GM10847 (cell line): ENCODE results near the gene CDC123.

Source experiments
- POLR2A ChIP-seq: IDR thresholded peaks from 2 replicates; pipeline ENCODE4 v1.6.1; 2011; ENCODE audit not compliant: insufficient read length; ENCODE audit errors: extremely low read depth

Gene CDC123, protein sequence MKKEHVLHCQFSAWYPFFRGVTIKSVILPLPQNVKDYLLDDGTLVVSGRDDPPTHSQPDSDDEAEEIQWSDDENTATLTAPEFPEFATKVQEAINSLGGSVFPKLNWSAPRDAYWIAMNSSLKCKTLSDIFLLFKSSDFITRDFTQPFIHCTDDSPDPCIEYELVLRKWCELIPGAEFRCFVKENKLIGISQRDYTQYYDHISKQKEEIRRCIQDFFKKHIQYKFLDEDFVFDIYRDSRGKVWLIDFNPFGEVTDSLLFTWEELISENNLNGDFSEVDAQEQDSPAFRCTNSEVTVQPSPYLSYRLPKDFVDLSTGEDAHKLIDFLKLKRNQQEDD

DNA sequence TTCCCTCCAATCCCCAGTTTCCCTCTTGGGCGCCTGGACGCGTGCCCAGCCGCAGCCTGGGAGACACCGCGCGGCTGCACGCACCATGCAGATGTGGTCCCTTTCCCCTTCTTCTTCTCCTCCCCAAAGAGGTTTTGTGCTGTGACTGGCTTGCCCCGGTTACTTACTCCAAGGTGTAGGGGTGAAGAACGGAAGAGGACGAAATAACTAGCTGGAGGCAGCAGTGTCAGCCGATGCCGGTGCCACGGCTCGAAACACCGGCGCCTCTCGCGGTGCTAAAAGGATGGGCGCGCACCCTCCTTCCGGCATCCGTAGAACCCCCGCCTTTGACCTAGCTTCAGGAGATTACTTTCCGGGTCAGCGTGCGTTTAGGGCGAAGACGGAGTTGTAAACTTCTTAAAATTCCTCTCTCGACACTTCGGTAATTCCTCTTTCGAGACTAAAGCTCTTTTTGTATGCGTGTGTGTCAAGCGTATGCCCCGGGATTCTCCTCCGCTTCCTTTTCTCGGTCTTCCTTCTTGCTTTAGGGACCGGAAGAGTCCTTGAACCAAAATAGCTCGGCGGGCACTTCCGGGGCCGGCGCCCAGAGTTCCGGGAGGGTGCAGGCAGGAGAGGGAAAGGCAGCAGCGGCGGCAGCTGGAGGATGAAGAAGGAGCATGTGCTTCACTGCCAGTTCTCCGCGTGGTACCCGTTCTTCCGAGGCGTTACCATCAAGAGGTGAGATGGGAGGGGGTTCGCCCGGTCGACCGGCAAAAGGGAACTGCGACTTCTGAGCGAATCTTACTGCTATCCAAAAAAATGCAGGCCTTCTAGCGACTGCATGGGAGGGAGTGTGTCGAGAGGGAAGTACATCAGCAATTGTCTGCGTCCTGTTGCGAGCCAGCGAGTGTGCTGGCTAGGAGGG is at the start of gene CDC123, which contains the start of gene NUDT5:
CDC123 (plus strand) TSS at position 586 of the 904 bp plus-strand sequence; CDS start at position 644, 58 bp downstream.
NUDT5 (minus strand) TSS at position 289 of the 904 bp plus-strand sequence. CDS start 9,600 bp downstream, outside the sequence.
- peak; percentile 28 for TF ChIP-seq POLR2A

DNA sequence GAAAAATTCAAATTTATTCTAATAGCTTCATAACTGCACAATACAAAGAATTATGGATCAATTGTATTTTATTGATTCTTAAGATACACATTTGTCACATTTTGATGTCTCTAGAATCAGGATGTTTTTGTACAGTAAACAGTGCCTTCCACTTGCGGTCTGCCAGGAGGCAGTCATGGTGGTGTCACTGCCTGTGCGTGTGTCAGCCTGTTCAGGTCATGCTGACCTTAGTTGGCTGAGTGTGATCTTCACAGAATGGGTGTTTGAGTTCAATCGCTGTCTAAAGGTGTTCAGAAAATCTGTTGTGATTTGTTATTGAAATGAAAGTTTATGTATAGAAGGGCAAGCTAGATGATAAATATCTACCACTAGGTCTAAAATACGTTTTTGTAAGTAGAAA is 45.8 kb upstream of the CDC123 start:
- no peak for TF ChIP-seq POLR2A

DNA sequence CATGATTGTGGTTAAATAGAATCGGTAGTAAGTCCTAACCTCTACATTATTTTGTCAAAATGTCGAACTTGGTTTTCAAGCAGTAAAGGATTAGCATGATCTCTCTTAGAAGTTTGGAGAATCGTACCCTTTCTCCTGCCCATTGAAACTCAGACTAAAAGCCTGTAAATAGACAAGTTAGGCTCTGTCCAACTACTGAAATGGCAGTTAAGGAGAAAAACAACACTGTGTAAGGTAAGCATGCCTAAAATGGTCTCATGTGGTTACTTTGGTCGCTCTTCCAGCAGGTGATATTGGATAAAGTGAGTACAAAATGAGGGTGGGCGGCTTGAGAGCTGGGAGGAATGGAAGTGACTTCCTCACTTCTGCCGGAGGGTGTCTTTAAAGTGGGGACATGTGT is 41.5 kb upstream of the CDC123 start:
- TF ChIP-seq POLR2A, result no peak

DNA sequence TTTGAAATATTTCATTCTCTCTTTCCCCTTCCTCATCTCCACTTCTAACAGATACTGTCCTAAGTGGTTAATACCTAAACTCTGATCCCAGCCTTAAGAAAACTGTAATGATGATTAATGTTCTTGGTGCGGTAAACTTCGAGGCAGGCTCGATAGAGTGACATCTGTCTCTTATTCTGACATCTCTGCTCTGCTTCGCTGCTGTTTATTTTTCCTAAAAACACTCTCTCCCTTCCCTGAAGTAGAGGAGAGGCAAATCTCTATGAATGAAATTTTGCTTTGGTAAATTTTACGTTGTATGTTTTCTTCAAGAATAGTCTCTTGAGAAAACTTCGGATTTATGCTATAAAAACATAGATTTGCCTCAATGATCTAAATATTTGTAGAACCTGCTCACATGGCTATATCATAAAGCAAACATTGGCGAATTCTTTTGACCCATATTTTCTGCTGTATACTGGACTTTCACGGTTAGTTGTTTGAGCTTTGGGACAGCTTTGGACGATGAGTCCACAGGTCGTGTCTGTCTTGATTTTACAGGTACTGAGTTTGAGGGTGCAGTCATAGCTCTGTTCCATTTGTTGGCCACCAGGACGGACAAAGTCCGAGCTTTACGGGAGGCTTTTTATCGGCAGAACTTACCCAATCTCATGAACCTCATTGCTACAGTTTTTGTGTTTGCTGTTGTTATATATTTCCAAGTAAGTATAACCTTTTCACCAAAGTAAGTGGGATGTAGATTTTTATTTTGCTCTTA is 39.4 kb upstream of the CDC123 start:
- TF ChIP-seq POLR2A, result no peak

DNA sequence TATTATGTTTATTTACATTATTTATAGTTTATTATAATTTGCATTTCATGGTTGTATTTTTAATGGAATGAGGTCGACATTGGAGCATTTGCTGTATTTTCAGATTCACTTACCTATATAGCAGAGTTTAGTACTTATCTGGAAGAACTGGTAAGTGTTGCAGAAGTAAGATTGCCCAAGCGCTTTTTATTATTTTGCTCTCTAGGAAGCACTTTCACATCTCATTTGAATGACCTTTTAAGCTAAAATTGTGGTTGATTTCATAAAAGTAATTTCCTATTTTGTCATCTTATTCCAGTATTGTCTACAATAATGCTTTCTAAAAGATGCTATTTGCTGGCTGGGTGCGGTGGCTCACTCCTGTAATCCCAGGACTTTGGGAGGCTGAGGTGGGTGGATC is 37.9 kb upstream of the CDC123 start:
- TF ChIP-seq POLR2A, result no peak

DNA sequence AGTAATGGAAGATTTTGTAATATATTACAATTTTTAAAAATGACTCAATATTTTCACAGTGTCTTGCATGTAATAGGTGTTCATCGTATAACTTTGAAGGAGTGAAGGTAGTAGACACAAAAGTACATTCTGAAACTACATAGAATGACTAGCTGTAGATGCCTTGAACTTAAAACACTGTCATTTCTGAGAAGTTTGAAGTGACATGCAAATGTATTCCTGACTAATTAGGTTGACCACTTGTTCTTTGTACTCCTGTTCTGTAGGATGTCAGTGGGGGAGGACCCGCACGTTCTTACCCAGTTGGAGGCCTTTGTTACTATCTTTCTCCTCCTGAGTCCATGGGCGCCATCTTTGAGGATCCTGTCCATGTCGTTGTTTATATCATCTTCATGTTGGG is 35.3 kb upstream of the CDC123 start:
- TF ChIP-seq POLR2A, result no peak

DNA sequence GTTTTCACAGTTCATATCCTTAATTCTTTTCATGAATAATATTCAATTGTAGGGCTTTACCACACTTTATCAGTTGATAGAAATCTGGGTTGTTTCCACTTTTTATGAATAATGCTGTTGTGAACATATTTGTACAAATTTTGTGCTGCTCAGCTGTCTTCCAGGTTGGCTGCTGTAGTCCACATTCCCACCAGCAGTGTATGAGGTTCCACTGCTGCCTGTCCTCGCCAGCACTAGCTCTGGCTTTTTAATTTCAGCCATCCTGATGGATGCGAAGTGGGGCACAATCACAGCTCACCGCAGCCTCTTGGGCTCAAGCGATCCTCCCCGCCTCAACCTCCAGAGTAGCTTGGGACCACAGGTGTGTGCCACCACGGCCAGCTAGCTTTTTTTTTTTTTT is 33.1 kb upstream of the CDC123 start:
- no peak for TF ChIP-seq POLR2A

DNA sequence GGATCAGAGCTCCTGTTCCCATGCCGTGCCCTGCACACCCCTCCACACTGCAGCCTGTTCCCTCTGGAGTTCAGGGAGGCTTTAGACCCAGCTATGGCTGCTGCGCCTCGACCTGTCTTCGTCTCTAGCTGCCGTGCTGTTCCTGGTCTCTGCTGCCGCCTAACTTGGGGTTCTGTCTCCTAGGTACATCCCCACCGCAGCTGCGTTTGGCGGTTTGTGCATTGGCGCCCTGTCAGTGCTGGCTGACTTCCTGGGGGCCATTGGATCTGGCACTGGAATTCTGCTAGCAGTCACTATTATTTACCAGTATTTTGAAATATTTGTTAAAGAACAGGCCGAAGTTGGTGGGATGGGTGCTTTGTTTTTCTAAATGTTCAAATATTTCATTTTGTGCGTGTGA is 31.9 kb upstream of the CDC123 start:
- no peak for TF ChIP-seq POLR2A

DNA sequence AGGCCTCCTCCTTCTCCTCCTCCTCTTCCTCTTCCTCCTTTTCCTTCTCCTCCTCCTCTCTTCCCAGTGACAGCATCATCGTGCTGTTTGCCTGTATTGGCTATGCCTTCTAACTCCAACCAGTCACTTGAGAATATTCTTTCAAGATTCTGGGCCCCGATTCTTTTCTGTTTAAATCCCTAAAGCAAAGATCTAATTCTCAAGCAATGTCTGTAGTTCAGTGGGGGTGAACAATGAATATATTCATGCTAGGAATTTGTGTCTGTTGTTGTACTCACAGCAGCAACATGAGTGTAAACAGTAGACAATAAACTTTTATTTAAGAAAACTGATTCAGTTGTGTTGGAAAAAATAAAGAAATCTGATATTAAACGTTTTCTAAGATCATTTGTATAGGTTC is 31.0 kb upstream of the CDC123 start:
- TF ChIP-seq POLR2A, result no peak

DNA sequence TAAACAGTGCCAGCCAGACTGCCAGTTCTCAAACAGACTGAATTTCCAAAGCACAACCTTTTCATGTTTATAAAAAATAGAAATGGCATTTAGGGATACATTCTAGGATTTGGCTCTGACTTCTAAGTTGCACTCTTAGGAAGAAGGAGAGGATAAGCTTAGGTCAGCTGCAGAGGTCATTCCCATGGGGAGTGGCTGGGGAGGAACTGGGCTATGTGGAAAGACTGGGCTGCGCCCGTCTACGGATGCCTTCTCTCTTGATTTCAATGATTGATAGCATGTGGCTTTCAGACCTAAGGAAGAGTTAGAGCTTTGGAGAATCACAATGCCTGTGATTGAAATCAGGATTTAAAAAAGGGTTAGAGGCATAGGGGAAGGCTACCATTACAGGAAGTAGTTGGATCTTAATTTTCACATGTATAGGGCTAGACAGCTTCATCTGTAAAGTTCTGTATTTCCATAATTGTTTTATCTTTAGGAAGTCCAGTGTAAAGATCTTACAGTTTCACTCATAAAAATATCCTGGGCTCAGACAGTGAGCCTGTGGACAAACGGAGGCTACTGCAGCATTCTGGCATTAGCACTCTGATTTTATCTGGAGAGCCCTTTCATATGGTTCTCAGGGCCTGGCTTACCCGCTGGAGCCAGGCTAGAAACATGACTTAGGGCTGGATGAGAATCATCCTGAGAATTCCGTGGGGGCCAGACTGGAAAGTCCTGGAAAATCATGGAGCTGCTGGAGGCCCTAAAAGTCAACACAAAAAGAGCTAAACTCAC is 29.8 kb upstream of the CDC123 start:
- TF ChIP-seq POLR2A, result no peak

DNA sequence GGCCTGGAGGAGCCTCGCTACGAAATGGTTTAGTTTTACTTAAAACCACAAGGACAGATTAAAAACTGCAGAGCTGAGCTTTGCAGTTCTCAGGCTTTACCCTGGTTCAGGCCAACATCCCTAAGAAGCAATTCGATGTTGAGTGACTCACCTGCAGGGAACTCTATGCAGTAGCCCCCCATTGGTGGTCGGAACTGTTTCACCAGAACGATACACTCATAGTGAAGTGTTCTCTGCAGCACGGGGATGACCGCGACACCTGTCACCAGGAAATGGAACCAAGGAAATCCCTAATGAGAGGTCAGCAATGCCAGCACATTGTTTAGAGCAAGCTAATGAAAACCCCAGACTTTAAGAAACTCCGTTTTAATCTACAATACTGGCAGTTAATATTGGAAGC is 18.3 kb upstream of the CDC123 start:
- TF ChIP-seq POLR2A, result no peak

DNA sequence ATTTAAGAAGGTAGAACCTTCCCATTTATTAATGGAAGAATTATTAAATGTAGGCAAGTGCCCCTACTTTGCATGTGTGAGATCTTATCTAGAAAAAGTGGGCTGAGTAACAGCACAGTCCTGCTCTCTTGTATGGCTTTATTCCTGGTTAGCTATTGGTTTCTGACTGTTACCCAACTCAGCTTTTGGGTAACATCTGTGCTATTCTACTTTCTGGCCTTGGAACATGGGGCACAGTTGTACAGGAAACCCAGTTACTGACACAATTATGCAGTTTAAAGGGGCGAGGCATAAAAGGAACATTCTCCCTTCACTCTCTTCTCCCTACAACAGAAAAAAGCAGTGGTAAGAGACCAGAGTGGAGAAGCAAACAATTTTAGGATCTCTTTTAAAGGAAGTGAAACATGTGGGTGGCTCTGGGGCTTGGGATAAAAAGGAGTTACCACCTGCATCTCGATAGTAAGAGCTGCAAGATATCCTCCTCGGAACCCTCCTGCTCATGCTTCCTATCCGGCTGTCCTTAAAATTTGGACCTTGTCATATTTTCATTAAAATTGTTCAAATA is 16.3 kb upstream of the CDC123 start:
- TF ChIP-seq POLR2A, result no peak

DNA sequence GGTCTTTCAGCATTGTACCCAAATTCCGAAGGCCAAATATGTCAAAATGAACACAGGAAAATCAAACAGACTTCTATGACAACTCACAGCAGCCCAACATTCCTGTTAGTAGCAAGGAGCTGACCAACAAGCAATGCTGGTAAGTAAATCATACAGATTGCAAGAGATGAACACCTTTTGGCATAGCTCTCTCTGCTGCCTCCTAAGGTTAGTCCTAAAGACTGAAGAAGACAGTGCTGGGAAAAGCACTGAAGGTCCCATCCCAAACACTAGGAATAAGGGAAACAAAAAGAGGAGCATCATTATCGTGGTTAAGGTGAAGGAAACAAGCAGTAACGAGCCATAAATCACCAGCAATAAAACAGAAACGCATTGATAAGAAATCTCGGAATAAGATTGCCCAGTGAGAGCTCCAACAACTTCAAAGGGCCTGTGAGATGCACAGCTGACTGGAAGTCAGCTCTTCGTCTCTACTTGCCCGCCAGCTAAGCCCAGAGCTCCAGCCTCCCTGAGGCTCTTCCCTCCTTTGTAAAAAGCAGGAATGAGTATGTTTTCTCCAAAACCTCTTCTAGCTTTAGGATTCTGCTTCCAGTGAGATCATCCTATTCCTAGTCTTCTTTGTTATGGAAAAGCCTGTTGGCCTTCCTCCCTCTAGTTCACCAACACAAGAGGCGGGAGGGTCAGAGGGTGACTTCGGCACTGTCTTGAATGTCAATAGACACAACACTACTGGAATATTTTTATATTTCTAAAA is 15.6 kb upstream of the CDC123 start:
- TF ChIP-seq POLR2A, result no peak
